ENCODE data around the gene CEP135.

DNA sequence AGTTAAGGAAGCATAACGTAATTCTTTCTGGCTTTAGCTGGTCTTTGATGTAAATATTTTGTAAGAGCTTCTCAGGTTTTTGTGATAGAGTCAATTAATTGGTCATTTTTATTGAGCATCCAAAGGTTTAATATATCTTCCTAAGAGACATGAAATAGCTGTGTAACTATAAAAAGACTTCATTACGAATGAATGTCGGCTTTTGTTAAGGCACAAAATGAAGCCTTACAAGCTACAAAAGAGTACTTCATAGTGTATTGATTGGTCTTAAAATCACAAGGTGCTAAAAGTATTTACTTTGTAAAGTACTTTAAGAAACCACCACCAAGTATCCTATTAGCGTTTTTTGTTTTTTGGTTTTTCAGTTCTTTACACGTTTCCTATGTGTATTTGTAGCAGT, 104.2 kb downstream of the CEP135 start:
- TF ChIP-seq, protein P1, sequence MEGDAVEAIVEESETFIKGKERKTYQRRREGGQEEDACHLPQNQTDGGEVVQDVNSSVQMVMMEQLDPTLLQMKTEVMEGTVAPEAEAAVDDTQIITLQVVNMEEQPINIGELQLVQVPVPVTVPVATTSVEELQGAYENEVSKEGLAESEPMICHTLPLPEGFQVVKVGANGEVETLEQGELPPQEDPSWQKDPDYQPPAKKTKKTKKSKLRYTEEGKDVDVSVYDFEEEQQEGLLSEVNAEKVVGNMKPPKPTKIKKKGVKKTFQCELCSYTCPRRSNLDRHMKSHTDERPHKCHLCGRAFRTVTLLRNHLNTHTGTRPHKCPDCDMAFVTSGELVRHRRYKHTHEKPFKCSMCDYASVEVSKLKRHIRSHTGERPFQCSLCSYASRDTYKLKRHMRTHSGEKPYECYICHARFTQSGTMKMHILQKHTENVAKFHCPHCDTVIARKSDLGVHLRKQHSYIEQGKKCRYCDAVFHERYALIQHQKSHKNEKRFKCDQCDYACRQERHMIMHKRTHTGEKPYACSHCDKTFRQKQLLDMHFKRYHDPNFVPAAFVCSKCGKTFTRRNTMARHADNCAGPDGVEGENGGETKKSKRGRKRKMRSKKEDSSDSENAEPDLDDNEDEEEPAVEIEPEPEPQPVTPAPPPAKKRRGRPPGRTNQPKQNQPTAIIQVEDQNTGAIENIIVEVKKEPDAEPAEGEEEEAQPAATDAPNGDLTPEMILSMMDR (conservative IDR thresholded peaks at IDR 0.05; ENCODE audit: low read length), result no peak
- TF ChIP-seq EZH2phosphoT487 (IDR thresholded peaks at IDR 0.05; ENCODE audit: borderline replicate concordance, low read depth, low read length), result no peak

All from OCI-LY7 (cell line).